Heart left ventricle (tissue), 16 donors: ENCODE results near the gene KIR2DL1. TPM values are rescaled to one million over a fixed set of nuclear protein-coding genes. Genes with fewer than 3 reads are reported as not detected.
"Not testable (repeated sequence)": the region's sequence is repeated elsewhere in the genome, so short reads cannot be mapped to it uniquely, and the experiment has no call there.

Experiments used
- ATAC-seq, 4 donors: fragments of 200-7000 bp; cut with Tn5 transposase; one replicate each; pipeline ENCODE4 v1.9.1; 2020 to 2022; ENCODE audit warnings: moderate library complexity in 4 of 4, mild to moderate bottlenecking in 3 of 4, moderate number of reproducible peaks in 1 of 4
- DNase-seq, 5 donors: peaks; one replicate each; pipeline ENCODE4 v3.0.0-alpha.2; 2020
- H3K27ac ChIP-seq, 12 donors: fragments of 200-600 bp; sonication (generic) in 4 of 12; one replicate each; pipeline versions ENCODE4 v1.5.0 to v1.8.0; 2016 to 2022; ENCODE audit warnings: mild to moderate bottlenecking in 2 of 12
- H3K27me3 ChIP-seq, 9 donors: fragments of 200-600 bp; sonication (generic) in 2 of 9; one replicate each; pipeline versions ENCODE4 v1.5.1 to v1.8.0; 2016 to 2022; ENCODE audit warnings: mild to moderate bottlenecking in 3 of 9
- H3K36me3 ChIP-seq, 9 donors: fragments of 200-600 bp; sonication (generic) in 2 of 9; one replicate each; pipeline versions ENCODE4 v1.5.0 to v1.8.0; 2018 to 2022; ENCODE audit warnings: mild to moderate bottlenecking in 2 of 9
- H3K4me1 ChIP-seq, 12 donors: fragments of 200-600 bp; sonication (generic) in 4 of 12; one replicate each; pipeline versions ENCODE4 v1.5.0 to v1.8.0; 2016 to 2022; ENCODE audit warnings: mild to moderate bottlenecking in 3 of 12
- H3K4me3 ChIP-seq, 12 donors: fragments of 200-600 bp; sonication (generic) in 4 of 12; one replicate each; pipeline versions ENCODE4 v1.5.0 to v1.8.0; 2017 to 2022; ENCODE audit warnings: mild to moderate bottlenecking in 9 of 12, moderate library complexity in 4 of 12
- H3K9me3 ChIP-seq, 12 donors: fragments of 200-600 bp; sonication (generic) in 4 of 12; one replicate each; pipeline versions ENCODE4 v1.5.0 to v1.8.0; 2016 to 2022; ENCODE audit warnings: mild to moderate bottlenecking in 1 of 12
- POLR2A ChIP-seq, 2 donors: fragments of 450-650 bp; IDR thresholded peaks; one replicate each; pipeline ENCODE4 v1.6.1; 2017; ENCODE audit warnings: antibody characterized with exemption in 2 of 2, mild to moderate bottlenecking in 2 of 2, moderate library complexity in 2 of 2
- WGBS, 4 donors: extraction: QIAGEN DNeasy Blood & Tissue Kit in 2 of 4; methylation state at CpG; one replicate each; pipeline versions ENCODE4 v1.1.5 to v1.1.7; 2013 to 2018; 5-methylcytosine and 5-hydroxymethylcytosine counted together
- intact Hi-C, 10 donors: fragments of 100-400 bp; cut with DNase I; formaldehyde crosslinking; loops; one replicate each; pipeline versions ENCODE4 v1.11.1 to v1.14.2; 2022
- long read RNA-seq, 3 donors: library from polyadenylated mRNA; unstranded; transcript quantifications; one replicate each; pipeline ENCODE4 v2.0.0, GENCODE V29; 2020 to 2021
- polyA plus RNA-seq, 2 donors: library from polyadenylated mRNA; stranded (reverse); fragments of 200-250 nt; gene quantifications; one replicate each; pipeline ENCODE4 v1.2.3, GENCODE V29; 2013
- total RNA-seq, 9 donors: library from RNA; depleted of rRNA in 2 of 9; stranded (reverse); fragments of >200 nt in 2 of 9; fragmentation: NEBNext Ultra II Directional in 3 of 9; extraction: Animal tissue kit (Norgen Biotek cat#: 25700) in 3 of 9; gene quantifications; one replicate each; pipeline versions ENCODE4 v1.1.0 to v1.2.4, GENCODE V29; 2016 to 2023
- TF ChIP-seq, protein P1 (sequence below), 12 donors: fragments of 200-600 bp; sonication (generic) in 4 of 12; IDR thresholded peaks; one replicate each; pipeline versions ENCODE4 v1.5.0 to v1.8.0; 2018 to 2022; ENCODE audit warnings: antibody characterized with exemption in 12 of 12, mild to moderate bottlenecking in 5 of 12
- donor health status: ischemic (EF 13 %, LVEDD 7.1; RV severe dilation, severe dysfunction).
- donor health status: healthy with polysubstance abuse.
- donor health status: DM: no; HTN: yes; CAD: no.
- donor health status: DM: no; HTN: no; CAD: no.
- donor health status: ischemic (EF 25% LVEDD 6.9; RV normal size, moderate dysfunction).
- donor health status: ischemic (EF 25% LVEDD 5.7; RV mildly dilated, moderate dysfunction).
- donor health status: healthy.
- donor health status: DM: yes; HTN: yes; CAD: no.
- donor health status: ischemic (EF 35%, LVEDD 5.7; RV mildly dilated, moderate dysfunction).
- donor health status: nonischemic (EF 11% LVEDD 7.7; RV severe dilation, severe dysfunction).
- donor health status: DM: yes; HTN: yes; CAD: no.
- donor health status: PGD.
- donor health status: ischemic (EF 29% LVEDD 5.4; RV normal size, mild dysfunction).
- donor health status: nonischemic (EF 23%, LVEDD 6.1; RV moderate dilation, normal function).

Gene KIR2DL1
- under 1 TPM in 1 of 9 donors, not detected in 8; 0.19 TPM for total RNA-seq
- not detected for polyA plus RNA-seq
- long read RNA-seq, donor 1, result 0 reads
- long read RNA-seq, donor 2, result 0 reads
- long read RNA-seq, donor 3, result 0 reads

DNA sequence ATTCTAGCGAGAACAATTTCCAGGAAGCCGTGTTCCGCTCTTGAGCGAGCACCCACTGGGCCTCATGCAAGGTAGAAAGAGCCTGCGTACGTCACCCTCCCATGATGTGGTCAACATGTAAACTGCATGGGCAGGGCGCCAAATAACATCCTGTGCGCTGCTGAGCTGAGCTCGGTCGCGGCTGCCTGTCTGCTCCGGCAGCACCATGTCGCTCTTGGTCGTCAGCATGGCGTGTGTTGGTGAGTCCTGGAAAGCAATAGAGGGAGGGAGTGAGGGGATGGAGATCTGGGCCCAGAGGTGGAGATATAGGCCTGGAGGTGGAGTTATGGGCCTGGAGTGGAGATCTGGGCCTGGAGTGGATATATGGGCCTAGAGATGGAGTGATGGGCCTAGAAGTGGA lies at the start of gene KIR2DL1:
Gene KIR2DL1, plus strand, starts transcription at position 148 of the 400 bp plus-strand sequence. Its CDS starts 58 bp downstream, at position 206.
- ATAC-seq, H3K4me1 ChIP-seq, H3K4me3 ChIP-seq, H3K36me3 ChIP-seq, H3K27ac ChIP-seq, DNase-seq, H3K27me3 ChIP-seq, H3K9me3 ChIP-seq: not testable (repeated sequence)
- 90 to 95% (median 91%) methylated on average over 15 of the region's 15 CpGs for WGBS, 4 donors
- intact Hi-C loops, result loop anchor here in 2 of 10 donors (5.0 kb wide), 1 partner anchor 78 kb away; no protein-coding TSS in a partner anchor

DNA sequence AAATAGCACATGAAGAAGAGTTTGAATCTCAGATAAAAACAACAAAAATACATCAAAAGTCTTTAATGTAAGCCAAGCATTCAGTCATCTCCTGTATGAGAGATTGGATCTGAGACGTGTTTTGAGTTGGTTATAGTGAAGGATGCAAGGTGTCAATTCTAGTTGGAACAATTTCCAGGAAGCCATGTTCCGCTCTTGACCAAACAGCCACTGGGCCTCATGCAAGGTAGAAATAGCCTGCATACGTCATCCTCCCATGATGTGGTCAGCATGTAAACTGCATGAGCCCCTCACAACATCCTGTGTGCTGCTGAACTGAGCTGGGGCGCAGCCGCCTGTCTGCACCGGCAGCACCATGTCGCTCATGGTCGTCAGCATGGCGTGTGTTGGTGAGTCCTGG lies 45.5 kb upstream of the KIR2DL1 start, which contains the start of gene KIR3DL3:
Gene KIR3DL3, plus strand, starts transcription at position 301 of the 400 bp plus-strand sequence. Its CDS starts 55 bp downstream, at position 356.
- Histone ChIP-seq H3K4me3 (no peak within 1 kb of the TSS), H3K9me3 (peaks cover 0 to 37% (median 18%) of the 10 kb centered on the region in 12 donors), H3K27ac (no peak within 1 kb of the TSS), H3K4me1 (no peaks in the 10 kb centered on the region), H3K27me3 (peaks cover 0 to 7% (median 0%) of the 10 kb centered on the region in 9 donors), H3K36me3 (no peaks in the 10 kb centered on the region)
- intact Hi-C loops, result no loop called here
- 82 to 90% (median 85%) methylated on average over 9 of the region's 9 CpGs for WGBS, 4 donors
- ATAC-seq, result no peak
- no peak for DNase-seq
- TF ChIP-seq, protein P1, sequence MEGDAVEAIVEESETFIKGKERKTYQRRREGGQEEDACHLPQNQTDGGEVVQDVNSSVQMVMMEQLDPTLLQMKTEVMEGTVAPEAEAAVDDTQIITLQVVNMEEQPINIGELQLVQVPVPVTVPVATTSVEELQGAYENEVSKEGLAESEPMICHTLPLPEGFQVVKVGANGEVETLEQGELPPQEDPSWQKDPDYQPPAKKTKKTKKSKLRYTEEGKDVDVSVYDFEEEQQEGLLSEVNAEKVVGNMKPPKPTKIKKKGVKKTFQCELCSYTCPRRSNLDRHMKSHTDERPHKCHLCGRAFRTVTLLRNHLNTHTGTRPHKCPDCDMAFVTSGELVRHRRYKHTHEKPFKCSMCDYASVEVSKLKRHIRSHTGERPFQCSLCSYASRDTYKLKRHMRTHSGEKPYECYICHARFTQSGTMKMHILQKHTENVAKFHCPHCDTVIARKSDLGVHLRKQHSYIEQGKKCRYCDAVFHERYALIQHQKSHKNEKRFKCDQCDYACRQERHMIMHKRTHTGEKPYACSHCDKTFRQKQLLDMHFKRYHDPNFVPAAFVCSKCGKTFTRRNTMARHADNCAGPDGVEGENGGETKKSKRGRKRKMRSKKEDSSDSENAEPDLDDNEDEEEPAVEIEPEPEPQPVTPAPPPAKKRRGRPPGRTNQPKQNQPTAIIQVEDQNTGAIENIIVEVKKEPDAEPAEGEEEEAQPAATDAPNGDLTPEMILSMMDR (IDR thresholded peaks at IDR 0.05), result no peak
- no peak for TF ChIP-seq POLR2A (IDR thresholded peaks at IDR 0.05)

- no peak overlapping the region for H3K4me3 ChIP-seq
- ATAC-seq, result no peak
- DNase-seq, result no peak
- no peak for TF ChIP-seq POLR2A (IDR thresholded peaks at IDR 0.05)
- TF ChIP-seq, protein P1 (IDR thresholded peaks at IDR 0.05), result no peak
- 57 to 76% (median 62%) methylated on average over 3 of the region's 3 CpGs for WGBS, 4 donors
- H3K4me1 ChIP-seq, result no peaks in the 10 kb centered on the region
- intact Hi-C loops, result no loop called here
- H3K9me3 ChIP-seq, result peaks cover 0 to 32% (median 18%) of the 10 kb centered on the region in 12 donors
- H3K27ac ChIP-seq, result no peak overlapping the region
- no peaks in the 10 kb centered on the region for H3K36me3 ChIP-seq
- peaks cover 0 to 7% (median 0%) of the 10 kb centered on the region in 9 donors for H3K27me3 ChIP-seq
Observed at GRCh38 chr19:54724644-54725043, 44.9 kb upstream of the KIR2DL1 start.

- H3K27me3 ChIP-seq, result peaks cover 0 to 7% (median 0%) of the 10 kb centered on the region in 9 donors
- peaks cover 0 to 26% (median 15%) of the 10 kb centered on the region in 12 donors for H3K9me3 ChIP-seq
- no peaks in the 10 kb centered on the region for H3K4me1 ChIP-seq
- no peak overlapping the region for H3K27ac ChIP-seq
- WGBS, 4 donors, result 67 to 80% (median 79%) methylated on average over 7 of the region's 7 CpGs
- no peak for ATAC-seq
- H3K4me3 ChIP-seq, result no peak overlapping the region
- TF ChIP-seq, protein P1 (IDR thresholded peaks at IDR 0.05), result no peak
- no peak for DNase-seq
- no peaks in the 10 kb centered on the region for H3K36me3 ChIP-seq
- intact Hi-C loops, result no loop called here
Observed at GRCh38 chr19:54725321-54725720, 44.3 kb upstream of the KIR2DL1 start.

DNA sequence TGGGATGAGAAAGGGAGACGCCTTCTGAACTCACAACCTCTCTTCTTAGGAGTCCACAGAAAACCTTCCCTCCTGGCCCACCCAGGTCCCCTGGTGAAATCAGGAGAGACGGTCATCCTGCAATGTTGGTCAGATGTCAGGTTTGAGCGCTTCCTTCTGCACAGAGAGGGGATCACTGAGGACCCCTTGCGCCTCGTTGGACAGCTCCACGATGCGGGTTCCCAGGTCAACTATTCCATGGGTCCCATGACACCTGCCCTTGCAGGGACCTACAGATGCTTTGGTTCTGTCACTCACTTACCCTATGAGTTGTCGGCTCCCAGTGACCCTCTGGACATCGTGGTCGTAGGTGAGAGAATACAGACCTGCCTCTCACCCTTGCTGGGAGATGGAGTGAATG lies 42.0 kb upstream of the KIR2DL1 start:
- ATAC-seq (no peak), DNase-seq (peak in 1 of 5 donors; percentile 2)
- no peak for TF ChIP-seq POLR2A (IDR thresholded peaks at IDR 0.05)
- TF ChIP-seq, protein P1 (IDR thresholded peaks at IDR 0.05), result no peak
- intact Hi-C loops, result no loop called here
- no peaks in the 10 kb centered on the region for H3K36me3 ChIP-seq
- H3K27ac ChIP-seq, result no peak overlapping the region
- 67 to 80% (median 74%) methylated on average over 10 of the region's 10 CpGs for WGBS, 4 donors
- H3K4me3 ChIP-seq, result no peak overlapping the region
- H3K9me3 ChIP-seq, result peaks cover 0 to 7% (median 0%) of the 10 kb centered on the region in 12 donors
- H3K27me3 ChIP-seq, result peaks cover 0 to 7% (median 0%) of the 10 kb centered on the region in 9 donors
- H3K4me1 ChIP-seq, result no peaks in the 10 kb centered on the region
